ENCODE measurements around the gene TNFAIP2. TPM values are rescaled to one million over a fixed set of nuclear protein-coding genes. Genes with fewer than 3 reads are reported as not detected.

Gene TNFAIP2
- polyA plus RNA-seq, 1 donor from 2014 or later, result 1.8 TPM

- Histone ChIP-seq H3K36me3 (ENCODE audit: insufficient read depth, low read length) (no peaks in the 10 kb centered on the region), H4K20me1 (ENCODE audit: insufficient read depth) (no peaks in the 10 kb centered on the region)
- no peak for TF ChIP-seq EP300 (conservative IDR thresholded peaks at IDR 0.05; ENCODE audit: poor library complexity, severe bottlenecking)
- TF ChIP-seq RAD21 (conservative IDR thresholded peaks at IDR 0.05), result no peak
- TF ChIP-seq, protein P1, sequence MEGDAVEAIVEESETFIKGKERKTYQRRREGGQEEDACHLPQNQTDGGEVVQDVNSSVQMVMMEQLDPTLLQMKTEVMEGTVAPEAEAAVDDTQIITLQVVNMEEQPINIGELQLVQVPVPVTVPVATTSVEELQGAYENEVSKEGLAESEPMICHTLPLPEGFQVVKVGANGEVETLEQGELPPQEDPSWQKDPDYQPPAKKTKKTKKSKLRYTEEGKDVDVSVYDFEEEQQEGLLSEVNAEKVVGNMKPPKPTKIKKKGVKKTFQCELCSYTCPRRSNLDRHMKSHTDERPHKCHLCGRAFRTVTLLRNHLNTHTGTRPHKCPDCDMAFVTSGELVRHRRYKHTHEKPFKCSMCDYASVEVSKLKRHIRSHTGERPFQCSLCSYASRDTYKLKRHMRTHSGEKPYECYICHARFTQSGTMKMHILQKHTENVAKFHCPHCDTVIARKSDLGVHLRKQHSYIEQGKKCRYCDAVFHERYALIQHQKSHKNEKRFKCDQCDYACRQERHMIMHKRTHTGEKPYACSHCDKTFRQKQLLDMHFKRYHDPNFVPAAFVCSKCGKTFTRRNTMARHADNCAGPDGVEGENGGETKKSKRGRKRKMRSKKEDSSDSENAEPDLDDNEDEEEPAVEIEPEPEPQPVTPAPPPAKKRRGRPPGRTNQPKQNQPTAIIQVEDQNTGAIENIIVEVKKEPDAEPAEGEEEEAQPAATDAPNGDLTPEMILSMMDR (IDR thresholded peaks at IDR 0.05; ENCODE audit: poor library complexity, severe bottlenecking), result no peak
- TF ChIP-seq EZH2 (IDR thresholded peaks at IDR 0.05; ENCODE audit: borderline replicate concordance, insufficient read depth, low read length, poor library complexity, severe bottlenecking), result no peak
- TF ChIP-seq TAF1 (IDR thresholded peaks at IDR 0.05; ENCODE audit: low read depth), result no peak
- TF ChIP-seq POLR2AphosphoS5 (IDR thresholded peaks at IDR 0.05), result no peak
- TF ChIP-seq, protein P2, sequence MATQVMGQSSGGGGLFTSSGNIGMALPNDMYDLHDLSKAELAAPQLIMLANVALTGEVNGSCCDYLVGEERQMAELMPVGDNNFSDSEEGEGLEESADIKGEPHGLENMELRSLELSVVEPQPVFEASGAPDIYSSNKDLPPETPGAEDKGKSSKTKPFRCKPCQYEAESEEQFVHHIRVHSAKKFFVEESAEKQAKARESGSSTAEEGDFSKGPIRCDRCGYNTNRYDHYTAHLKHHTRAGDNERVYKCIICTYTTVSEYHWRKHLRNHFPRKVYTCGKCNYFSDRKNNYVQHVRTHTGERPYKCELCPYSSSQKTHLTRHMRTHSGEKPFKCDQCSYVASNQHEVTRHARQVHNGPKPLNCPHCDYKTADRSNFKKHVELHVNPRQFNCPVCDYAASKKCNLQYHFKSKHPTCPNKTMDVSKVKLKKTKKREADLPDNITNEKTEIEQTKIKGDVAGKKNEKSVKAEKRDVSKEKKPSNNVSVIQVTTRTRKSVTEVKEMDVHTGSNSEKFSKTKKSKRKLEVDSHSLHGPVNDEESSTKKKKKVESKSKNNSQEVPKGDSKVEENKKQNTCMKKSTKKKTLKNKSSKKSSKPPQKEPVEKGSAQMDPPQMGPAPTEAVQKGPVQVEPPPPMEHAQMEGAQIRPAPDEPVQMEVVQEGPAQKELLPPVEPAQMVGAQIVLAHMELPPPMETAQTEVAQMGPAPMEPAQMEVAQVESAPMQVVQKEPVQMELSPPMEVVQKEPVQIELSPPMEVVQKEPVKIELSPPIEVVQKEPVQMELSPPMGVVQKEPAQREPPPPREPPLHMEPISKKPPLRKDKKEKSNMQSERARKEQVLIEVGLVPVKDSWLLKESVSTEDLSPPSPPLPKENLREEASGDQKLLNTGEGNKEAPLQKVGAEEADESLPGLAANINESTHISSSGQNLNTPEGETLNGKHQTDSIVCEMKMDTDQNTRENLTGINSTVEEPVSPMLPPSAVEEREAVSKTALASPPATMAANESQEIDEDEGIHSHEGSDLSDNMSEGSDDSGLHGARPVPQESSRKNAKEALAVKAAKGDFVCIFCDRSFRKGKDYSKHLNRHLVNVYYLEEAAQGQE (IDR thresholded peaks at IDR 0.05; ENCODE audit: borderline replicate concordance), result no peak
- no peak for TF ChIP-seq SMC3 (conservative IDR thresholded peaks at IDR 0.05; ENCODE audit: poor library complexity)
- TF ChIP-seq MXI1 (conservative IDR thresholded peaks at IDR 0.05; ENCODE audit: poor library complexity, severe bottlenecking), result no peak
Observed at GRCh38 chr14:103134405-103134804, 11.1 kb downstream of the TNFAIP2 start.

DNA sequence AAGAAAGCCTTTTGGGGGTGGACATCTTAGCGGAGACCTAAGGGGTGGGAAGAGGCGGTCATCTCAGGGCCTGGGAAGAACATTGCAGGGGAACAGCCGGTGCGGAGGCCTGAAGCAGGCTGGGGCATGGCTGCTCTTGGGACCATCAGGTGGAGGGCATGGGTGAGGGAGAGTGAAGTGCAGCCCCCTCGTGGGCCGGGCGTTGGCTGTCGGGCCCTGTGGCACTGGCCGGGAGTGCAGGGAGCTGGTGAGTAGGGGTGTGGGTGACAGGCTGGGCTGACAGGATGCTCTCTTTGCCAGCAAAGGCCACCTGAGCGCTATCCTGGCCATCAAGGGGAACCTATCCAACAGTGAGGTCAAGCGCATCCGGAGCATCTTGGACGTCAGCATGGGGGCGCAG, 11.7 kb downstream of the TNFAIP2 start:
- no peak overlapping the region for H3K27ac ChIP-seq (ENCODE audit: low read length)
- H3K27me3 ChIP-seq (ENCODE audit: insufficient read depth, low read depth, low read length), result no peaks in the 10 kb centered on the region
- H3K4me3 ChIP-seq (ENCODE audit: low read length), result no peak overlapping the region
- H3K79me2 ChIP-seq (replicated peaks; ENCODE audit: insufficient read depth, low read length), result no peaks in the 10 kb centered on the region
- no peaks in the 10 kb centered on the region for H3F3A ChIP-seq (ENCODE audit: insufficient read depth, low read length, poor library complexity, severe bottlenecking)
- H3K9me3 ChIP-seq (ENCODE audit: low read length), result no peaks in the 10 kb centered on the region
- TF ChIP-seq MXI1 (conservative IDR thresholded peaks at IDR 0.05; ENCODE audit: poor library complexity, severe bottlenecking), result no peak
- no peak overlapping the region for H3K4me2 ChIP-seq (ENCODE audit: low read length)
- no peaks in the 10 kb centered on the region for H3K36me3 ChIP-seq (ENCODE audit: insufficient read depth, low read length)
- H2AFZ ChIP-seq (ENCODE audit: low read depth, low read length), result no peak overlapping the region
- no peaks in the 10 kb centered on the region for H4K20me1 ChIP-seq (ENCODE audit: insufficient read depth)
- no peak overlapping the region for H3K9ac ChIP-seq (ENCODE audit: low read length)
- no peaks in the 10 kb centered on the region for H3K9me2 ChIP-seq (ENCODE audit: insufficient read depth, low read length)

More at GRCh38 chr14:103134405-103134804, 11.1 kb downstream of the TNFAIP2 start:
- no peaks in the 10 kb centered on the region for H3F3A ChIP-seq (ENCODE audit: insufficient read depth, low read length, poor library complexity, severe bottlenecking)
- no peaks in the 10 kb centered on the region for H3K27me3 ChIP-seq (ENCODE audit: insufficient read depth, low read depth, low read length)
- no peak overlapping the region for H3K4me3 ChIP-seq (ENCODE audit: low read length)
- no peaks in the 10 kb centered on the region for H3K9me3 ChIP-seq (ENCODE audit: low read length)
- H3K9ac ChIP-seq (ENCODE audit: low read length), result no peak overlapping the region
- no peak overlapping the region for H3K4me2 ChIP-seq (ENCODE audit: low read length)
- H3K27ac ChIP-seq (ENCODE audit: low read length), result no peak overlapping the region
- no peak overlapping the region for H2AFZ ChIP-seq (ENCODE audit: low read depth, low read length)
- no peaks in the 10 kb centered on the region for H3K9me2 ChIP-seq (ENCODE audit: insufficient read depth, low read length)
- no peaks in the 10 kb centered on the region for H3K79me2 ChIP-seq (replicated peaks; ENCODE audit: insufficient read depth, low read length)
